ENCODE results near the gene CD200R1L. TPM values are rescaled to one million over a fixed set of nuclear protein-coding genes. Genes with fewer than 3 reads are reported as not detected.
A peak's percentile ranks its signal among the peaks of the same experiment; 100 is the strongest.

The CD200R1L gene
- total and polyA plus RNA-seq, 2 of the 4 experiments (the other 2 are of a cell fraction) = not detected

GRCh38 chr3:112774293-112774926 lies 72.3 kb downstream of the CD200R1L start:
- Histone ChIP-seq H3K9me1 (ENCODE audit: insufficient read depth, low read length) (peaks cover 24% of the 10 kb centered on the region), H3K9me3 (ENCODE audit: control insufficient read depth, insufficient read depth, low read length) (no peaks in the 10 kb centered on the region), H3K4me3 (ENCODE audit: insufficient read depth, low read depth, low read length) (no peak overlapping the region), H3K23ac (ENCODE audit: low read depth, low read length) (peak overlapping the region; percentile 57; the same call in 1 of the 2 replicates), H2BK15ac (ENCODE audit: low read depth, low read length) (peak overlapping the region; percentile 96; the same call in 2 of the 3 replicates), H3K14ac (replicated peaks; ENCODE audit: low read depth, low read length) (peak overlapping the region; percentile 74), H3K4me1 (ENCODE audit: control insufficient read depth, insufficient read depth, low read length) (peaks cover 42% of the 10 kb centered on the region), H2BK5ac (ENCODE audit: low read depth, low read length, poor library complexity, severe bottlenecking) (peak overlapping the region; percentile 96), H4K91ac (ENCODE audit: insufficient read depth, low read depth, low read length) (peak overlapping the region; percentile 87; the same call in 1 of the 2 replicates), H2AK9ac (replicated peaks; ENCODE audit: low read depth, low read length, poor library complexity) (peak overlapping the region; percentile 90), H2AK5ac (ENCODE audit: low read depth, low read length) (peak overlapping the region; percentile 96), H3K79me1 (ENCODE audit: low read depth in 1 of 2, low read length in 2 of 2) (no peaks in the 10 kb centered on the region), H3K4me2 (ENCODE audit: low read depth, low read length) (peak overlapping the region; percentile 22; the same call in 1 of the 2 replicates), H2BK120ac (ENCODE audit: low read depth, low read length) (peak overlapping the region; percentile 88), H4K5ac (ENCODE audit: low read depth, low read length) (peak overlapping the region; percentile 81), H3K9ac (ENCODE audit: low read depth, low read length) (no peak overlapping the region), H3K36me3 (ENCODE audit: control insufficient read depth, insufficient read depth, low read length) (no peaks in the 10 kb centered on the region), H3K18ac (ENCODE audit: low read depth, low read length) (peak overlapping the region; percentile 94), H3K4ac (ENCODE audit: low read depth, low read length) (peak overlapping the region; percentile 92), H2BK20ac (ENCODE audit: low read depth, low read length) (peak overlapping the region; percentile 95), H4K8ac (ENCODE audit: low read depth in 2 of 2, low read length in 2 of 2) (peak overlapping the region; percentile 85 to 89), H3K27me3 (ENCODE audit: control insufficient read depth, insufficient read depth, low read length) (no peaks in the 10 kb centered on the region), H3K56ac (ENCODE audit: extremely low read depth, insufficient read depth, low read length) (no peak overlapping the region; the same call in 1 of the 2 replicates), H2AFZ (replicated peaks; ENCODE audit: low read length, poor library complexity) (peak overlapping the region; percentile 9), H4K20me1 (ENCODE audit: insufficient read depth, low read length) (no peaks in the 10 kb centered on the region), H3K27ac (ENCODE audit: insufficient read depth, low read length) (peak overlapping the region; percentile 88; the same call in 1 of the 2 replicates)
- no CpG with 5 or more reads among the region's 6 CpGs for WGBS, 2 experiments (ENCODE audit: extremely low coverage in 2 of 2, insufficient read length in 1 of 2)
- CTCF ChIA-PET = interaction anchor here (0.8 kb wide), 1 partner anchor 192 kb away, joined by 4 read pairs; no protein-coding TSS in a partner anchor
- BruUV-seq (replicated peaks) = no TSS peak
- ATAC-seq (ENCODE audit: low read depth) (peak; percentile 40), DNase-seq (peak; percentile 90)
- TF ChIP-seq BHLHE40 (IDR thresholded peaks at IDR 0.05; ENCODE audit: low read depth, low read length) = peak; percentile 56; the same call in 1 of the 2 replicates
- peak; percentile 26; the same call in 1 of the 2 replicates for TF ChIP-seq NFE2L2 (IDR thresholded peaks at IDR 0.05; ENCODE audit: low read depth, low read length)
- TF ChIP-seq FOS (IDR thresholded peaks at IDR 0.05; ENCODE audit: low read depth, low read length) = peak; percentile 92
- no peak for TF ChIP-seq POLR2A (IDR thresholded peaks at IDR 0.05; ENCODE audit: low read depth, low read length)
- TF ChIP-seq MAZ (IDR thresholded peaks at IDR 0.05; ENCODE audit: borderline replicate concordance, low read depth, low read length) = peak; percentile 54; the same call in 1 of the 2 replicates
- TF ChIP-seq SMC3 (IDR thresholded peaks at IDR 0.05; ENCODE audit: low read depth, low read length) = no peak
- TF ChIP-seq ELK1 (IDR thresholded peaks at IDR 0.05; ENCODE audit: borderline replicate concordance, low read depth, low read length) = no peak
- TF ChIP-seq MAFK (IDR thresholded peaks at IDR 0.05; ENCODE audit: low read depth, low read length) = peak; percentile 57
- TF ChIP-seq CEBPB (IDR thresholded peaks at IDR 0.05; ENCODE audit: low read depth, low read length) = peak; percentile 58; the same call in 1 of the 2 replicates
- in situ Hi-C loops (cut with MboI; ENCODE audit: low sequenced_read_pairs) (no loop called here), intact Hi-C loops (cut with micrococcal nuclease) (no loop called here), dilution Hi-C loops (cut with HindIII; ENCODE audit: low sequenced_read_pairs, unreplicated experiment) (no loop called here)
- POLR2A ChIA-PET (ENCODE audit: unreplicated experiment) = no interaction called here
